BE2C (cell line): ENCODE data around the gene CDKN1A.
A peak's percentile ranks its signal among the peaks of the same experiment; 100 is the strongest.

Experiments
- DNase-seq: peaks from one replicate; pipeline ENCODE4 v3.0.0-alpha.2; 2020
- H3K27me3 ChIP-seq: fragments of 250-450 bp; sonication (Bioruptor Pico); 2 replicates; pipeline ENCODE4 v1.5.1; 2020; ENCODE audit warnings: mild to moderate bottlenecking
- H3K36me3 ChIP-seq: fragments of 250-450 bp; sonication (Bioruptor Pico); 2 replicates; pipeline ENCODE4 v1.5.1; 2020; ENCODE audit warnings: mild to moderate bottlenecking
- H3K4me1 ChIP-seq: fragments of 250-450 bp; sonication (Bioruptor Pico); 2 replicates; pipeline ENCODE4 v1.5.1; 2020
- H3K4me3 ChIP-seq: 2 replicates; pipeline ENCODE4 v1.5.1; 2011; ENCODE audit warnings: low read depth, low read length
- H3K9me3 ChIP-seq: fragments of 250-450 bp; sonication (Bioruptor Pico); 2 replicates; pipeline ENCODE4 v1.5.1; 2020
- TF ChIP-seq, protein P1 (sequence below): IDR thresholded peaks from 2 replicates; pipeline ENCODE4 v1.5.1; 2012; ENCODE audit warnings: mild to moderate bottlenecking, low read depth, low read length

Gene CDKN1A

GRCh38 chr6:36663504-36664446 lies 14.7 kb upstream of the CDKN1A start:
- TF ChIP-seq, protein P1, sequence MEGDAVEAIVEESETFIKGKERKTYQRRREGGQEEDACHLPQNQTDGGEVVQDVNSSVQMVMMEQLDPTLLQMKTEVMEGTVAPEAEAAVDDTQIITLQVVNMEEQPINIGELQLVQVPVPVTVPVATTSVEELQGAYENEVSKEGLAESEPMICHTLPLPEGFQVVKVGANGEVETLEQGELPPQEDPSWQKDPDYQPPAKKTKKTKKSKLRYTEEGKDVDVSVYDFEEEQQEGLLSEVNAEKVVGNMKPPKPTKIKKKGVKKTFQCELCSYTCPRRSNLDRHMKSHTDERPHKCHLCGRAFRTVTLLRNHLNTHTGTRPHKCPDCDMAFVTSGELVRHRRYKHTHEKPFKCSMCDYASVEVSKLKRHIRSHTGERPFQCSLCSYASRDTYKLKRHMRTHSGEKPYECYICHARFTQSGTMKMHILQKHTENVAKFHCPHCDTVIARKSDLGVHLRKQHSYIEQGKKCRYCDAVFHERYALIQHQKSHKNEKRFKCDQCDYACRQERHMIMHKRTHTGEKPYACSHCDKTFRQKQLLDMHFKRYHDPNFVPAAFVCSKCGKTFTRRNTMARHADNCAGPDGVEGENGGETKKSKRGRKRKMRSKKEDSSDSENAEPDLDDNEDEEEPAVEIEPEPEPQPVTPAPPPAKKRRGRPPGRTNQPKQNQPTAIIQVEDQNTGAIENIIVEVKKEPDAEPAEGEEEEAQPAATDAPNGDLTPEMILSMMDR, result no peak
- no peak for DNase-seq
- Histone ChIP-seq H3K4me1 (peaks cover 8% of the 10 kb centered on the region), H3K9me3 (no peaks in the 10 kb centered on the region), H3K27me3 (no peaks in the 10 kb centered on the region), H3K4me3 (no peak overlapping the region), H3K36me3 (no peaks in the 10 kb centered on the region)

DNA sequence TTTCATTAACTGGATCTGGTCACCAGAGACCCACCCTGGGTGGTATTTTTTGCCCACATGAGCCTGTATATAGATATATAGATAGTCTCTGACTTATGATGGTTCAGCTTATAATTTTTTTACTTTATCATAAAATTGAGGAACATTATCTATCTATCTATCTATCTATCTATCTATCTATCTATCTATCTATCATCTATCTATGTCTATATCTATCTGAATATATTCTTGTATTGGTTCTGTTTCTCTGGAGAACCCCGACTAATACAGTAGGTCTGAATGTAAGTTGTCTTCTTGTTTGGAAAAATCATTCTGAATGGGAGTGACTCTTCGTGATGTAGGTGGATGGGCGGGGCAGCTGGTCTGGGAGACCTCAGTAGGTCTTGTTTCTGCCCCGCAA lies 13.3 kb upstream of the CDKN1A start:
- TF ChIP-seq, protein P1, result no peak
- H3K9me3 ChIP-seq, result no peaks in the 10 kb centered on the region
- H3K4me3 ChIP-seq, result no peak overlapping the region
- no peak for DNase-seq
- H3K4me1 ChIP-seq, result peaks cover 8% of the 10 kb centered on the region
- H3K27me3 ChIP-seq, result no peaks in the 10 kb centered on the region
- no peaks in the 10 kb centered on the region for H3K36me3 ChIP-seq

GRCh38 chr6:36666287-36666686 lies 12.2 kb upstream of the CDKN1A start:
- Histone ChIP-seq H3K36me3 (no peaks in the 10 kb centered on the region), H3K27me3 (no peaks in the 10 kb centered on the region), H3K9me3 (no peaks in the 10 kb centered on the region), H3K4me3 (no peak overlapping the region), H3K4me1 (peaks cover 8% of the 10 kb centered on the region)
- TF ChIP-seq, protein P1, result no peak
- DNase-seq, result no peak

- no peaks in the 10 kb centered on the region for H3K9me3 ChIP-seq
- no peak overlapping the region for H3K4me3 ChIP-seq
- TF ChIP-seq, protein P1, result no peak
- H3K27me3 ChIP-seq, result no peaks in the 10 kb centered on the region
- H3K36me3 ChIP-seq, result no peaks in the 10 kb centered on the region
- DNase-seq, result peak; percentile 72
- H3K4me1 ChIP-seq, result peaks cover 8% of the 10 kb centered on the region
These were observed 11.5 kb upstream of the CDKN1A start for GRCh38 chr6:36666826-36667591.

DNA sequence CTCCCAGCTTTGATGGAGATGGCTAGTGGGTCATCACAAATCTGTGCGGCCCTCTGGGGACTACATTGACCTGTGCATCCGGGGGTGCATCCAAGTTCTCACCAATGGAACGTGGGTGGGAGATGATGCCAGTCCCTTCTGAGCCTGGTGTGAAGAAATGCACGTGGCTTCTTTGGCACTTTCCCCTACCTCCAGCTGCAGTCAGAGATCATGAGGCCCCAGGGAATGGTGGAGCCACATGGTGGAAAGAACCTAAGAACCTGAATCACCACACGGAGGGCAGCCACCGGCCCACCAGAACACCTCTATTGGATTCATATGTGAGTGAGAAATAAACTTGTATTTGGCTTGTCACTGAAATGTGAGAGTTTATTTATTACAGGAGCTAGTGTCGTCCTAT lies 9.9 kb upstream of the CDKN1A start:
- no peak overlapping the region for H3K4me3 ChIP-seq
- no peaks in the 10 kb centered on the region for H3K36me3 ChIP-seq
- DNase-seq, result no peak
- TF ChIP-seq, protein P1, result no peak
- H3K4me1 ChIP-seq, result peaks cover 8% of the 10 kb centered on the region
- no peaks in the 10 kb centered on the region for H3K27me3 ChIP-seq
- H3K9me3 ChIP-seq, result no peaks in the 10 kb centered on the region

DNA sequence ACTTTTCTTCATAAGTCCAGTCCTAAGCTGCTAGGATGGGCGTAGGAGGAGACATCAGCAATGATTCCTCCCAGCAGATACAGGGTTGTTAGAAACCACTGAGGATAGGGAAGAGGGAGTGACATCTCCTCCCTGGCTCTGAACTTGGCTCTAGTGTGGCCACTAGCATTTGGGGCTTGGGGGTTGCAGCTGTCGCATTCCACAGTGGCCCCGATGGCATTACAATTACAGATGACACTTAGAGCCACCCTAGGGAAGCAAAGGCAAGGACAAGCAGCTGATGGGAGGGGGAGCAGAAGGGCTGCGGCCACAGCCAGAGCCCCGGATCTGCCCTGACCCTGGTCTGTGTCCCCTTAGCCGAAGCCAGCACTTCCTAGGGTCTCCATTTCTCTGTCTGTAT lies 9.5 kb upstream of the CDKN1A start:
- TF ChIP-seq, protein P1, result no peak
- no peak for DNase-seq
- no peaks in the 10 kb centered on the region for H3K9me3 ChIP-seq
- no peaks in the 10 kb centered on the region for H3K27me3 ChIP-seq
- H3K36me3 ChIP-seq, result no peaks in the 10 kb centered on the region
- H3K4me1 ChIP-seq, result peaks cover 8% of the 10 kb centered on the region
- H3K4me3 ChIP-seq, result no peak overlapping the region
